Activated CD4-positive, alpha-beta T cell treated with anti-CD3 and anti-CD28 coated beads for 4 hours (primary cell): ENCODE data around the gene JAK2.
"Not testable (repeated sequence)": the region's sequence is repeated elsewhere in the genome, so short reads cannot be mapped to it uniquely, and the experiment has no call there.

Source experiments
- DNase-seq, 2 donors: peaks; one replicate each; pipeline ENCODE4 v3.0.0-alpha.2; 2020

The JAK2 gene

DNA sequence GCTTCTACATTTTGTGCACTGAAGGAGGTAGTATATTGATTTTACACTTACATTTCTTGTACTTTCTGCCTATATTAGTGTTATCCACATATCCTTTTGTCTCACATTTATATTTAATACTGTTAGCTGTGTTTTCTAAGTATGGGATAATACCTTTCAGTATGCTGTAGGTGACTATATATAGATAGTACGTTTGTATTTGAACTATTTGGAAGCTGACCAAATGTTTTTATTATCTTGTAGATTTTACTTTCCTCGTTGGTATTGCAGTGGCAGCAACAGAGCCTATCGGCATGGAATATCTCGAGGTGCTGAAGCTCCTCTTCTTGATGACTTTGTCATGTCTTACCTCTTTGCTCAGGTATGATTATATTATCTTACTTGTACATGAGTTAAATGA, 59.1 kb downstream of the JAK2 start:
- no peak for DNase-seq

DNA sequence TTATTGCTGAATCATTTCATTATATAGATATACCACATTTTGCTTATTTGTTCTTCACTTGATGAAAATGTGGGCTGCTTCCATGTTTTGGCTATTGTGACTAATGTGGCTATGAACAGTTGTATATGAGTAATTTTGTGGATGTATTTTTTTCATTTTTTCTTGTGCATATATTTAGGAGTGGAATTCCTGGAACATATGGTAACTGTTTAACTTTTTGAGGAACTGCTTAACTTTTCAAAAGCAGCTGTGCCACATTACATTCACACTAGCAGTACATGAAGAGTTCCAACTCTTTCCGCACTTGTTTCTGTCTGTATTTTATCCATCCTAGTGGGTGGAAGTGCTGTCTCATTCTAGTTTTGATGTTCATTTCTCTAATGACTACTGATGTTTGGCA, 67.8 kb downstream of the JAK2 start:
- no peak for DNase-seq

DNA sequence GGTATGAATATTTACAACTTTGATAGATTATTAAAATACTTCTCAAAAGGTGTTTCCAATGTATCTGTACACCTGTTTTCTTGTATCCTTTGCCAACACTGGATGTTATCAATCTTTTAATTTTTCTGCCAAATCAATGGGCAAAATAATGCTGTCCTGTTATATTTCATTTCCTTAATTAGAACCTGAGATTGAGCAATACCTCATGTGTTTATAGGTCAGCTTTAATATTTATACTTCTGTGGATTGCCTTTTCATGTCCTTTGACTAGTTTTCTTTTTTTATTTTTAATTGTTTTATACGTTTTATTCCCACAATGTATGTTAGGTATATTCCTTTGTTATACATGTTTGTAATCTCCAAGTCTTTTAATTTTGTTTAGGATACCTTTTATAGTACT, 77.6 kb downstream of the JAK2 start:
- no peak for DNase-seq

DNA sequence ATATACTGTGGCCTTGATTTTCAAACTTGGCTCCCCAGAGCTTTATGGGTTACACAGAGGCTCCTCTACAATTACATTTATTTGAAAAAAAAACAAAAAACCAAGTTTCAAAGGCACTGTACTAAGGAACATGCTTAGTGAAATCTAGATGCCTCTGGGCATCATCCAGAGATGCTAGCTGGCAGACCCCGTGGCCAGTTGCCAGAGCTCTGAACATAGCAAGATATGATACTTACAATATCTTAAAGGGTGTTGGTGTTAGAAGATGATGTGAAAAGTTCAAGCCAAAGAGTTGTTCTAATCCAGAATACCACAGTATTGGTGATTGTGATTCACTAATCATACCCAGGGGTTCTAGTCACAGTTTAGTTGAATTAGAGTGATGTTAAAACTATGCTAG, 87.8 kb downstream of the JAK2 start:
- DNase-seq, result no peak

DNA sequence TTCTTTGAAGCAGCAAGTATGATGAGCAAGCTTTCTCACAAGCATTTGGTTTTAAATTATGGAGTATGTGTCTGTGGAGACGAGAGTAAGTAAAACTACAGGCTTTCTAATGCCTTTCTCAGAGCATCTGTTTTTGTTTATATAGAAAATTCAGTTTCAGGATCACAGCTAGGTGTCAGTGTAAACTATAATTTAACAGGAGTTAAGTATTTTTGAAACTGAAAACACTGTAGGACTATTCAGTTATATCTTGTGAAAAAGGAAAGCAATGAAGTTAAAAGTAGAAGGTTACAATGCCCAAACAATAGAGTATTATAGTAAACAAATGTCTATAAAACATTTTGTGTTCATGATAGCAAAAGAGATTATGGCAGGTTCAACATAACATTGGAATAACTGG, 88.6 kb downstream of the JAK2 start:
- no peak for DNase-seq

DNA sequence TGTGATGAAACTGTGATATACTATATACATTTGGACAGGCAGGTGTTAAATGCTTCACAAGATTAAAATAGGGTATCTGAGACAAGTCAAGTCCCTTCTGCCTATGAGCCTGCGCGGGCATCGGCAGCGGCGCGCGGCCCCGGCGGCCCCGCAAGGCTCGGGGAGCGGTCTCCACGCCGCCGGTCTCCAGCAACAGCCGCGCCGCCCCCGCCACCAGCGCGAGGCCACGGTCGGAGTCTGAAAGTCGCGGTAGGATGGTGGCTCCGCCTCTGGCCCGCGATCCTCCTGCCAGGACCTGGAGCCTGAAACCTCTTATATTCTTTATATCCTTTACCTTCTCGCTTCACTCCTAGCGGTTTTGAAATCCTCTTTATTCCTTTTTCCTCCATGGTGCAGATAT, 100.9 kb downstream of the JAK2 start:
- DNase-seq, result no peak

DNA sequence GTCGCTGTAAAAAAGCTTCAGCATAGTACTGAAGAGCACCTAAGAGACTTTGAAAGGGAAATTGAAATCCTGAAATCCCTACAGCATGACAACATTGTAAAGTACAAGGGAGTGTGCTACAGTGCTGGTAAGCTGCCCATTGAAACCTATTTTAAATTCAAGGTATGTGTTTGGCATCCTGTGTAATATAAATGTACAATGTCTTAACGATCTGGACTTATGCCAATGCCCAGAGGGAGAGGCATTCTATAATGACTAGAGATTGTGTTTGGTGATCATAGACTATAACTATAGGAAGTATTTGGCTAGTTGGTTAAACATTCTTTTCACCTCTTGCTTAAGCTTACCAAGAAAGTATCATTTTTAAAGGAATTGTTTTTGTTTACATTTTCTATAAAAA, 104.7 kb downstream of the JAK2 start:
- DNase-seq, result no peak

DNA sequence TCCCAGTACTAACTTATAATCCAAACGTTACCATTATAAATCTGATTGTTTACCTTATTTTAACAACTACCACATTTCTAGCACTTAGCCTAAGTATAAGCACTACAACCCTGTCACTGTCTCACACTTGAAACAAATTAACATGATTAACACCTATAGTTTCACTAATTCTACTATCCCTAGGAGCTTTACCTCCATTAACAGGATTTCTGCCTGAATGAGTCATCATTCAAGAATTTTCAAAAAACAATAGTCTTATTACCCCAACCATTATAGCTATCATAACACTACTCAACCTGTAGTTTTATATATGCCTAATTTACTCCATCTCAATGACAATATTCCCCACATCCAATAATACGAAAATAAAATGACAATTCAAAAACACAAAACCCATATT, 110.7 kb downstream of the JAK2 start:
- DNase-seq, result no peak

DNA sequence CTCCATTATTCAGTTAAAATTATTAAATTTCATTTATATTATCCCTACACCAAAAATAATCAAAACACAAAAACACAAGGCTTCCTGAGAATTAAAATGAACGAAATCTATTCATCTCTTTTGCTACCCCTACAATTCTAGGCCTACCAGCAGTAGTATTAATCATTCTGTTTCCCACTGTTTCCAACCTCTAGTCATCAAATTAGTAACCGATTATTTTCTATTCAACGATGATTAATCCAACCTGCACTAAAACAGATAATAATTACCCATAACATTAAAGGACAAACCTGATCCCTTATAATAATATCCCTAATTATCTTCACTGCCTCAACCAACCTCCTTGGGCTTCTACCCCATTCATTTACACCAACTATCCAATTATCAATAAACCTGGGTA, 114.4 kb downstream of the JAK2 start:
- DNase-seq, result no peak

DNA sequence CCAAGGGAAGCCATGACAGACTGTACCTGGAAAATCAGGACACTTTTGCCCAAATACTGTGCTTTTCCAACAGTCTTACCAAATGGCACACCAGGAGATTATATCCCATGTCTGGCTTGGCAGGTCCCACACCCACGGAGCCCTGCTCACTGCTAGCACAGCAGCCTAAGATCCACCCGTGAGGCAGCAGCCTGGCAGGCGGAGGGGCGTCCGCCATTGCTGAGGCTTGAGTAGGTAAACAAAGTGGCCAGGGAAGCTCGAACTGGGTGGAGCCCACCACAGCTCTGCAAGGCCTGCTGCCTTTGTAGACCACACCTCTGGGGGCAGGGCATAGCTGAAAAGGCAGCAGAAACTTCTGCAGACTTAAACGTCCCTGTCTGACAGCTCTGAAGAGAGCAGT, 116.1 kb downstream of the JAK2 start:
- DNase-seq, result not testable (repeated sequence)

DNA sequence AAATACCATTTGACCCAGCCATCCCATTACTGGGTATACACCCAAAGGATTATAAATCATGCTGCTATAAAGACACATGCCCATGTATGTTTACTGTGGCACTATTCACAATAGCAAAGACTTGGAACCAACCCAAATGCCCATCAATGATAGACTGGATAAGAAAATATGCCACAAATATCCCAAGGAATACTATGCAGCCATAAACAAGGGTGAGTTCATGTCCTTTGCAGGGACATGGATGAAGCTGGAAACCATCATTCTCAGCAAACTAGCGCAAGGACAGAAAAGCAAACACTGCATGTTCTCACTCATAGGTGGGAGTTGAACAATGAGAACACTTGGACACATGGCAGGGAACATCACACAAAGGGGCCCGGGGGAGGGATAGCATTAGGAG, 121.4 kb downstream of the JAK2 start:
- DNase-seq, result not testable (repeated sequence)

DNA sequence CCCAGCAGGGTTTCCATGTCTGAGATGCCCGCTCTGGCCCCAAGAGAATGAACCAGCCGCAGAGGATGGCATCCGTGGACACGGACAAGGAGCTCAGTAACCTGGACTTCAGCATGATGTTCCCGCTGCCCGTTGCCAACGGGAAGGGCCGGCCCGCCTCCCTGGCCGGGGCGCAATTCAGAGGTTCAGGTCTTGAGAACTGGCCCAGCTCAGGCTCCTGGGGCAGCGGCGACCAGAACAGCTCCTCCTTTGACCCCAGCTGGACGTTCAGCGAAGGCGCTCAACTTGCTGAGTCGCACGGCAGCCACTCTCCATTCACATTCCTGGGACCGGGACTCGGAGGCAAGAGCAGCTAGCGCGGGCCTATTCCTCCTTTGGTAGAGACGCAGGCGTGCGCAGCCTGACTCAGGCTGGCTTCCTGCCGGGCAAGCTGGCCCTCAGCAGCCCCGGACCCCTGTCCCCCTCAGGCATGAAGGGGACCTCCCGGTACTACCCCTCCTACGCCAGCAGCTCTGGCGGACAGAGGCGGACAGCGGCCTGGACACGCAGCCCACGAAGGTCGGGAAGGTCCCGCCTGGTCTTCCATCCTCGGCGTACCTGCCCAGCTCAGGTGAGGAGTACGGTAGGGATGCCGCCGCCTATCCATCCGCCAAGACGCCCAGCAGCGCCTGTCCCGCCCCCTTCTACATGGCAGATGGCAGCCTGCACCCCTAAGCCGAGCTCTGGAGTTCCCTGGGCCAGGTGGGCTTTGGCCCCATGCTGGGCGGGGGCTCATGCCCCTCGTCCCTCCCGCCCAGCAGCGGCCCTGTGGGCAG, 126.0 kb downstream of the JAK2 start:
- DNase-seq, result no peak

DNA sequence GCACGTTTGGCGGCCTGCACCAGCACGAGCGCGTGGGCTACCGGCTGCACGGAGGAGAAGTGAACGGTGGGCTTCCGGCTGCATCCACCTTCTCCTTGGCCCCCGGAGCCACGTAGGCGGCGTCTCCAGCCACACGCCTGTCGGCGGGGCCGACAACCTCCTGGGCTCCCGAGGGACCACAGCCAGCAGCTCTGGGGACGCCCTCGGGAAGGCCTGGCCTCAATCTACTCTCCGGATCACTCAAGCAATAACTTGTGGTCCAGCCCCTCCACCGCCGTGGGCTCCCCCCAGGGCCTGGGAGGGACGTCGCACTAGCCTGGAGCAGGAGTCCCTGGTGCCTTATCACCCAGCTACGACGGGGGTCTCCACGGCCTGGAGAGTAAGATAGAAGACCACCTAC, 126.6 kb downstream of the JAK2 start:
- DNase-seq, result no peak

DNA sequence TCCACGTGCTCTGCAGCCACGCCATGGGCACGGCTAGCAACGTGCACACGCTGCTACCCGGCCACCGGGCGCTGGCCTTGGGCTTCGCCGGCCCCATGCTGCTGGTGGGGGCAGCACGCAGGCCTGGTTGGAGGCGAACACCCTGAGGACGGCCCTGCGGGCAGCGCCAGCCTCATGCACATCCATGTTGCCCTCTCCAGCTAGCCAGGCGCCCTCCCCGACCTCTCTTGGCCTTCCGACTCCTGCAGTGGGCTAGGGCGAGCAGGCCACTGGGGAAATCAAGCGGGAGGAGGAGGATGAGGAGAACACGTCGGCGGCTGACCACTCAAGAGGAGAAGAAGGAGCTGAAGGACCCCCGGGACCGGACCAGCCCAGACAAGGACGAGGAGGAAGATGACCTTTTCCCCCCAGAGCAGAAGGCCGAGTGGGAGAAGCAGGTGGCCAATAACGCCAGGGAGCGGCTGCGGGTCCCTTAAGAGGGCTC, 127.1 kb downstream of the JAK2 start:
- no peak for DNase-seq

DNA sequence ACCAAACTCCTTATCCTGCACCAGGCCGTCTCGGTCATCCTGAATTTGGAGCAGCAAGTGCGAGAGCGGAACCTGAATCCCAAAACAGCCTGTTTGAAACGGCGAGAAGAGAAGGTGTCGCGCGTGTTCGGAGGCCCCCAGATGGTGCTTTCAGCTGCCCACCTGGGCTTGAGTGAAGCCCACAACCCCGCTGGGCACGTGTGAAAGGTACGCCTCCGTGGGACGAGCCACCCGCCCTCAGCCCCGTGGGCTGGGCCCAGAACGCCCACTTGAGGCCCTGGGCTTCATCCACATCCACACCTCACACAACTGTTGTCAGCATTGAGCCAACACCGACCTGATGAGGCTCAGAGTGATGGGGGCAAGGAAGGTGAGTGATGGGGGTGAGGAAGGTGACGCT, 127.6 kb downstream of the JAK2 start:
- no peak for DNase-seq

DNA sequence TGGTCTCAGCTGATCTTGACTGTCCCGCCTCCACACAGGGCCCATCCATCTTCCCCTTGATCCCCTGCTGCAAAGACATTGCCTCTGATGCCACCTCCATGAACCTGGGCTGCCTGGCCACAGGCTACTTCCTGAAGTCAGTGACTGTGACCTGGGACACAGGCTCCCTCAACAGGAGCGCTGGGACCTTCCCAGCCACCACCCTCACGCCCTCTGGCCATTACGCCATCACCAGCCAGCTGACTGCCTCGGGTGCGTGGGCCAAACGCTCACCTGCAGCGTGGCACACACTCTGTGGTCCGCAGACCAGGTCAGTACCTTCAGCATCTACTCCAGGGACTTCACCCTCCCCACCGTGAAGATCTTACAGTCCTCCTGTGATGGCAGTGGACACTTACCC, 128.5 kb downstream of the JAK2 start:
- no peak for DNase-seq

DNA sequence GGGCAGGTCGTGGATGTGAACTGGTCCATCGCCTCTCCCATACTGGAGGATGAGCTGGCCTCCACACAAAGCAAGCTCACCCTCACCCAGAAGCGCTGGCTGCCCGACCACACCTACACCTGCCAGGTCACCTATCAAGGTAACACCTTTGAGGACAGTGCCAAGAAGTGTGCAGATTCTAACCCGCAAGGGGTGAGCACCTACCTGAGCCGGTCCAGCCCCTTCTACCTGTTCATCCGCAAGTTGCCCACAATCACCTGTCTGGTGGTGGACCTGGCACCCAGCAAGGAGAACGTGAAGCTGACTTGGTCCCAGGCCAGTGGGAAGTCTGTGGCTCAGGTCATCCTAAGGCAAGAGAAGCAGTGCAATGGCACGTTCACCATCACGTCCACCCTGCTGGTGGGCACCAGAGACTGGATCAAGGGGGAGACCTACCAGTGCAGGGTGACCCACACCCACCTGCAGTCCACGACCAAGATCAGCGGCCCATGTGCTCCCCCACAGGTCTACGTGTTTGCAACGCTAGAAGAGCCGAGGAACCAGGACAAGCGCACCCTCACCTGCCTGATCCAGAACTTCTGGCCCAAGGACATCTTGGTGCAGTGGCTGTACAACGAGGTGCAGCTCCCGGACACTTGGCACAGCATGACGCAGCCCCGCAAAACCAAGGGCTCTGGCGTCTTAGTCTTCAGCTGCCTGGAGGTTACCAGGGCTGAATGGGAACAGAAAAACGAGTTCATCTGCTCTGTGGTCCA, 129.1 kb downstream of the JAK2 start:
- DNase-seq, result no peak

DNA sequence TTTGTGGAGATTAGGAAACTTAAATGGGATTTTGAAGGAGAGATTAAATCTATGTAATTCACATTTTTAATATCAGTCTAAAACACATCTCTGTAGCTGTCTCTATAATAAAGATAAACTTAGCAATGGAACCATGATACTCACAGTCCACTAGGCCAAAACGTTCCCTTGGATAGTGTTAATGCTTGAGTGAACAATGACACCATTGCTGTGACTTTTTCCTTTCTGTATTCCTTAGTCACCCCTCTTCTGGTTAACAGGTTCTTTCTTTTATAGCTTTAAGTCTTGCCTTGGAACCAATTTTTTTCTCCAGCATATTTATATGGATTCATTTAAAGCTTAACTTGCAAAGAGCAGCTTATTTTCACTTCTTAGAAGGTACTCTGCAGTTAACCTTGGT, 137.0 kb downstream of the JAK2 start:
- no peak for DNase-seq

DNA sequence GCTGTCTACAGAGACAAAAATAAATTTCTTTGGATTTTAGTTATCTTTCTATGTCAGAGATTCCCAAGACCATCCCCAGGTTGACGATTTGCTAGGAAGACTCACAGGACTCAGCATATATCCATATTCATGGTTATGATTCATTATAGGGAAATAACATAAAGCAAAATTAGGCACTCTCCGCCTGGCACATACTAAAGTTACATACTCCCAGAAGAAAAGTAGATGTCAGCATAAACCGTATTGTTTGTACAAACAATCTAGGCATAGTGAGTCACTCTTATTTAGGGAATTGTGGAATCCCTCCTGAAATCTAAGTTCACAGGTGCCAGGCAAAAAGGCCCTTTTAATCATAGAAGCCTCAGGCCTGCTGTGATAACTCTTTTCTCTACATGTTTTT, 137.4 kb downstream of the JAK2 start:
- DNase-seq, result no peak

DNA sequence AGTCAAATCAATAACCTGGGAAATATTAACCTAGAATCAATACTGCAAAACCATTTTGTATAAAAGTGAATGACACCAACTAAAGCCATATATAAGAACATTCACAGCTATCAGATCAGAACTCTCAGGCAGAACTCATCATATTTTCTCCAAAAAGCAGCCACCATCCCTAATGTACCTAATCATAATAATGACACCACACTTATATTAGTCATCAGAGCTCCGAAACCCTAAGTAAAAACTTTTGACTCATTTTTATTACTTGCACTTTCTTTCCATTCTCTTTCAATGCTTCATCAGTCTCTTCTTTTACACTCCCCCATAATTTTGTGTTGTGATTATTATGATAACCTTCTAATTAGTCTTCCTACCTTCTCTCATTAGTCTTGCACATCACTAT, 155.1 kb downstream of the JAK2 start:
- no peak for DNase-seq

DNA sequence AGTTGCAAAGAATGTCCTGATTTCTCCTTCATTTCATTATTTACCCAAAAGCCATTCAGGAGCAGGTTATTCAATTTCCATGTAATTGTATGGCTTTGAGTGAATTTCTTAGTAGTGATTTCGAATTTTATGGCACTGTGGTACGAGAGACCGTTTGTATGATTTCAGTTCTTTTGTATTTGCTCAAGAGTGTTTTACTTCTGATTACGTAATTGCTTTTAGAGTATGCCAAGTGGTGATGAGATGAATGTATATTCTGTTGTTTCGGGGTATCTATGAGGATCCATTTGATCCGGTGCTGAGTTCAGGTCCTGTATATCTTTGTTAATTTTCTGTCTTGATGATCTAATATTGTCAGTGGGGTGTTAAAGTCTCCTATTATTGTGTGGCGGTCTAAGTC, 159.1 kb downstream of the JAK2 start:
- no peak for DNase-seq

DNA sequence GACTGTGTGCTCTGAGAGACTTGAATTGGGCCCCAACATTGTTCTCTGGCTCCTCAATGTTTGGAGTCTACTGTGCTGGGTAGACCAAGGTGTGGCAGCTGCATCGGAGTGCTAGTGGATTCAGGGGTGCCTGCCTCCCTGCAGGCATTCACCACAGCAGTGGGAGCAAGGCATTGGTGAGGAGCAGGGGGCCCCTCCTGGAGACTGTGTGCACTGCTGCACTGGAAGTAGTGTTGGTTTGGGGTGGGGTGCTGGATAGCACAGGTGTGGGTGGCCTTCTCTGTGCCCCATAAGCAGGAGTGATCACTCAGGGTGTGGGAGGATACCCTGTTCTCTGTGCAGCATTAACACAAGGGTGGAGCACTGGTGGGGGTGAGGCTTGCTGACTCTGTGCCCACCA, 161.2 kb downstream of the JAK2 start:
- no peak for DNase-seq
